NCI-H1105 treated with DMSO at 0.1 percent for 48 hours (cell line): ENCODE data around the gene MTREX.

Experiments
- DNase-seq: peaks from one replicate; lab custom pipeline; 2025; lab: John Stamatoyannopoulos, UW

Gene MTREX

GRCh38 chr5:55324815-55325418, 17.1 kb downstream of the MTREX start:
- peak; percentile 47 for DNase-seq

- no peak for DNase-seq
Observed at GRCh38 chr5:55325621-55326020, 17.8 kb downstream of the MTREX start.

GRCh38 chr5:55327281-55327680, 19.5 kb downstream of the MTREX start:
- DNase-seq = no peak

GRCh38 chr5:55331321-55331720, 23.5 kb downstream of the MTREX start:
- DNase-seq = no peak

GRCh38 chr5:55333017-55333416, 25.2 kb downstream of the MTREX start:
- no peak for DNase-seq

GRCh38 chr5:55333811-55334210, 26.0 kb downstream of the MTREX start:
- no peak for DNase-seq

GRCh38 chr5:55338092-55338613, 30.4 kb downstream of the MTREX start:
- DNase-seq = no peak

GRCh38 chr5:55338810-55339243, 31.0 kb downstream of the MTREX start:
- no peak for DNase-seq

- no peak for DNase-seq
Observed at GRCh38 chr5:55343107-55343506, 35.3 kb downstream of the MTREX start.

- DNase-seq = no peak
Observed at GRCh38 chr5:55343609-55344008, 35.8 kb downstream of the MTREX start.

GRCh38 chr5:55344392-55344992, 36.7 kb downstream of the MTREX start:
- peak; percentile 20 for DNase-seq

GRCh38 chr5:55345327-55345726, 37.5 kb downstream of the MTREX start:
- DNase-seq = no peak

- DNase-seq = no peak
Observed at GRCh38 chr5:55347786-55348185, 40.0 kb downstream of the MTREX start.

GRCh38 chr5:55350754-55351153, 43.0 kb downstream of the MTREX start:
- no peak for DNase-seq

GRCh38 chr5:55356896-55357295, 49.1 kb downstream of the MTREX start:
- no peak for DNase-seq

- DNase-seq = no peak
Observed at GRCh38 chr5:55360190-55360589, 52.4 kb downstream of the MTREX start.

GRCh38 chr5:55363856-55364255, 56.1 kb downstream of the MTREX start:
- DNase-seq = no peak

- no peak for DNase-seq
Observed at GRCh38 chr5:55364537-55365055, 56.8 kb downstream of the MTREX start.

- no peak for DNase-seq
Observed at GRCh38 chr5:55370291-55370925, 62.6 kb downstream of the MTREX start.

GRCh38 chr5:55371145-55371544, 63.4 kb downstream of the MTREX start:
- no peak for DNase-seq

GRCh38 chr5:55372130-55372925, 64.5 kb downstream of the MTREX start:
- DNase-seq = no peak

GRCh38 chr5:55377810-55378209, 70.0 kb downstream of the MTREX start:
- no peak for DNase-seq
